HG02763 (cell line): ENCODE measurements around the gene KIF26B.
"Not testable (repeated sequence)": the region's sequence is repeated elsewhere in the genome, so short reads cannot be mapped to it uniquely, and the experiment has no call there.

Experiments
- ATAC-seq: cut with Tn5 transposase; IDR thresholded peaks from one replicate; pipeline ENCODE4 v1.9.1; 2021; ENCODE audit warnings: mild to moderate bottlenecking, moderate library complexity; ENCODE audit not compliant: unreplicated experiment

KIF26B gene

DNA sequence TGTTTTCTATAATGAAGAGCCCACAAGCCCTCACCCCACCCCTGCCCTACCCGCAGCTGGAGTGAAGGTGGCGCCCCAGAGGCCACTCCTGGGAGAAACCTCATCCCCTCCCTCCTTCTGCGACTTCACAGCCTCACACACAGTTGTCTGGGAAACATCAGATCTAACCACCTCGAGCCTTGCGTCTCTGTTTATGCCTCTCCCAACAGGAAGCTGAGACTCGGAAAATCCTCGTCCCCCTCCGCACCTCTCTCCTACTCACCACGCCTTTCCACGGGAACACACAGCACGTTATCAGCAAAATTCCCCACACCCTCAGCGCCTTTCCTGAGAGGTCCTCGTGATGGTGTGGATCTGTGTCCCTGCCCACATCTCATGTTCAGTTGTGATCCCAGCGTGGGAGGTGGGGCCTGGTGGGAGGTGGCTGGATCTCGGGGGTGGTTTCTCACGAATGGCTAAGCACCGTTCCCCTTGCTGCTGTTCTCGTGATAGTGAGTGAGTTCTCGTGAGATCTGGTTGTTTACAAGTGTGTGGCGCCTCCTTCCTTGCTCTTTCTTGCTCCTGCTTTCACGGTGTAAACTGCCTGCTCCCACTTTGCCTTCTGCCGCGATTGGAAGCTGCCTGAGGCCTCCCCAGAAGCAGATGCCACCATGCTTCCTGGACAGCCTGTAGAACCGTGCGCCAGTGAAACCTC lies 190.6 kb downstream of the KIF26B start:
- ATAC-seq = no peak

DNA sequence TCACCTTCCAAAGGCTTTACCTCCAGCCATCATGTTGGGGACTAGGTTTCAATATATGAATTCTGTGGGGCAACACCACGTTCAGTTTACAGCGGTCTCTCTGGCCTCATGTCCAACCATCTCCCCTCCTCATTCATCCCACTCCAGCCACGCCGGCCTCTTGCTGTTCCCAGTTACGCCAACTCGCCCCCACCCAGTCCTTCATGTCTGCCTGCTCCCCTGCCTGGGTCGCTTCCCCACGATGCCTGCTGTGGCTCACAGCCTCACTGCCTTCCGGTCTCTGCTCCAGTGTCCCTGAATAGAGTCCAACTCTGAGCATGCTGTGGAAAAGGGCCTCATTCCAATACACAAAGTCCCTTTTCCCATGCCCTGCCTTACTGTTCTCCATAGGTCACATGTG lies 193.8 kb downstream of the KIF26B start:
- ATAC-seq = no peak

DNA sequence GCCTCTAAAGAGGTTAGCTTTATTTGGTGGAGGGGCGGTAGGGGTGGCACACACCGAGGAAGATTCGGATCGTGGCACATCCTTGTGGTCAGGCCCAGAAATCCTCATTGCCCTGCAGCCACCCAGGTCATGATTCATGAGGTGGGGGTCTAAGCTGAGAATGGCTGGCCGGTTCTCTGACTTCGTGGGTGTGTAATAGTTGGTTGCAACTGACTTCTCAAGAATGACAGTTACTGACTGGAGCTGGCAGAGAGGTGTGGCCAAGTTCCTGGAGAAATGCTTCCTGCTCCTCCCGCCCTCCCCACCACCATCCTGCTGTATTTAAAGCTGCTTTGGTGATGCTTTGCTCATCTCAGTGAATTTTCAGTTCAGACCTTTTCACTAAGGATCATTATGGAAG lies 198.6 kb downstream of the KIF26B start:
- no peak for ATAC-seq

DNA sequence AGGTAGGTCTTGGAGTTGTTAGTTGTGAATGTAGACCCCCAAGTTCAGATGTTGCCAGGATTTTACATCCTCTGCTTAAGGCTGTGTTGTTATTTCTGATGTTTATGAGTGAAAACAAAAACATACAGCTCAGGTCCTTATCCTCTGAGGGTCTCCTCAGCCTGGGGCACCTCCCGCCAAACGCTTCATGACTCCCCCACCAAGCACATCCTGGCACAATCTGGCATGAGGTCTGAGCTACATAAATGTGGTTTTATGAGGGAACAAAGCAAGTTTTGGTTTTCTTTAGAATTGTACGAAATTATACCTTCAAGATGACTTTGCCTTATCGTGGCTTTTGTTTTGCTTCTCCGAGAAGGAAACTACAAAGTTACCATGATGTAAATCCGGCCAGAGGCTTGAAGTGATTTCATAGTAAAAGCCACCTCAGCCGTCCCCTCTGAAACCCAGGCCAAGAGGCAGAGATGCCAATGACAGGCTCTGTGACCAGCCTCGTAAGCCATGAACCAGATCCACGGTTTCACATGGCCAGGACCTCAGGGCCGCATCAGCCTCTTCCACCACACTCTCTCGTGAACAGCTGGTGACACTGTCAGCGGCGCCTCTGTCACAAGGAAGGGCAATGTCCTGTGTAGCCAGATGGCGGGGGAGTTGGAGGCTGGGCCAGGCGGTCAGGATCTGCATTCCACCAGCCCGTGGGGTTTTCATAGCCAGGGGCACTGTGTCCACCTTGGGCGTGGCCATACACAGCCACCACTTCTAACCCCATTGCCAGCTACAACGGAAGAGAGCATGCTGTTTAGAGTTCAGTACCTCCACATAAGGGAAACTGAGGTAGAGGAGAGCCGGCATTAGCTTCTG lies 199.4 kb downstream of the KIF26B start:
- no peak for ATAC-seq

DNA sequence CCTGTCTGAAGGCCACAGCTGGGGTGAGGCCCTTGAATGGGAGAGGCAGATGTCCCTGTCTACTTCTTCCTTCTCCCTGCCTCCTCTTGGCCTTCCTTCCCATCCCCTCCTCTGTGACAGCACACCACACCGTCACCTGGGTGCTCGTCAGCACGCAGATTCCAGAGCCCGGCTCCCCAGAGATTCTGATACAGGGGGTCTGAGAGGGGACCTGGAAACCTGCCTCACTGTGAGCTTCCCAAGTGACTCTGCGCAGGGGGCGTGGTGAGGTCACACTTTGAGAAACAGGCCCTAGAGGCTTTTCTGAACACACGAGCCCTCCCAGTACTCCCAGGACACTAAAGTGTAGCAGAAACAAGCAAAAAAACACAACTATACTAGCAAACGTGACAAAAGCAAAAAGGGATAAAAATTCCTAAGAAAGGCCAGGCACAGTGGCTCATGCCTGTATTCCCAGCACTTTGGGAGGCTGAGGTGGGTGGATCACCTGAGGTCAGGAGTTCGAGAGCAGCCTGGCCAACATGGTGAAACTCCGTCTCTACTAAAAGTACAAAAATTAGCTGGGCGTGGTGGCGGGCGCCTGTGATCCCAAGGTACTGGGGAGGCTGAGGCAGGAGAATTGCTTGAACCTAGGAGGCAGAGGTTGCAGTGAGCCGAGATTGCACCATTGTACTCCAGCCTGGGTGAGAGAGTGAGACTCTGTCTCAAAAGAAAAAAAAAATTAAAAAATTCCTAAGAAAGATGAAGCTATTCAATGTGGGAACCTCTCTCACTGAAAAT lies 201.3 kb downstream of the KIF26B start:
- not testable (repeated sequence) for ATAC-seq

DNA sequence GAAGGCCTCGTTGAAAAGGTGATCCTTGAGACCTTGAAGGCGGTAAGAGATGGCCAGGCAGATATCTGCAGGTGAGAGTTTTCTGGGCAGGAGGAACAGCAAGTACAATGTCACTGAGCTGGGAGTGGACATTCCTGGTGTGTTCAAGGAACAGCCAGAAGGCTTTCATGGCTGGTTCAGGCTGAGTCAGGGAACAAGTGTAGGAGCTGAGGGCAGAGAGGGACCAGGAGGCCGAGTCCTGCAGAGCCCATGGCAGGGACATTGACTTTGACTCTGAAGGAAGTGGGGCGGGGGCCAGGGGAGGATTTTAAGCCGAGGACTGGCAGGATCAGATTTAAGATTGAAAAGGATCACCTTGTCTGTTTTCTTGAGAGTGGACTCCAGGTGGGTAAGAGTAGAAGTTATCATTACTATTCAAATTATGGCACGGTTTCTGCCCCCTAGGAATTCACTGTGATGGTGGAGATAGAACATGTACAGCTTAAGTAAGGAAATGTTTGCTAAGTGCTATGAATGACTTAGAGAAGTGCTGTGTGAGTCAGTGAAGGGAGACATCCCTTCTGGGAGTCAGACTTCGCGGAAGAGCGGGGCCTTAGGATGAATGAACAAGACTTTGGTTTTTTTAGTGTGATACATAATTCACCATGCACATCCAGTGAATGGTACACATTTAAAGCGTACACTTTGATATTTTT lies 202.3 kb downstream of the KIF26B start:
- no peak for ATAC-seq

DNA sequence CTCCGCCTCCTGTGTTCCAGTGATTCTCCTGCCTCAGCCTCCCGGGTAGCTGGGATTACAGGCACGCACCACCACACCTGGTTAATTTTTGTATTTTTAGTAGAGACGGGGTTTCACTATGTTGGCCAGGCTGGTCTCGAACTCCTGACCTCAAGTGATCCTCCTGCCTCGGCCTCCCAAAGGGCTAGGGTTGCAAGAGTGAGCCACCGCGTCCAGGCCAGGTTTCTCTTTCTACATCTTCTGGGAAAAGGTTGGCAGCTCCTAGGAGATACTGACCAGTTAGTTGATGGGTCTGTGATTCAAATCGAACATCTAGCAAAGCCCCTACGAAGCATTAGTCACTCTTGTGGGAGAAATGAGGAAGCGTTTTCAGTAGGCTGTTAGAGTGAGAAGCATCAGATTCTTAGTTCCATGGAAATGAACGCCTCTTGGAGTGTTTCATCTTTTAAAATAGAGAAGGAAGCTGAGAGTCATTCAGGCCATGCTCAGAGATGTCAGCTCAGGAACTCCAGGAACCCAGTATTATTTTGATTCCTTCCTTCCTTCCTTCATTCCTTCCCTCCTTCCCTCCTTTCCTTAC lies 204.4 kb downstream of the KIF26B start:
- not testable (repeated sequence) for ATAC-seq

DNA sequence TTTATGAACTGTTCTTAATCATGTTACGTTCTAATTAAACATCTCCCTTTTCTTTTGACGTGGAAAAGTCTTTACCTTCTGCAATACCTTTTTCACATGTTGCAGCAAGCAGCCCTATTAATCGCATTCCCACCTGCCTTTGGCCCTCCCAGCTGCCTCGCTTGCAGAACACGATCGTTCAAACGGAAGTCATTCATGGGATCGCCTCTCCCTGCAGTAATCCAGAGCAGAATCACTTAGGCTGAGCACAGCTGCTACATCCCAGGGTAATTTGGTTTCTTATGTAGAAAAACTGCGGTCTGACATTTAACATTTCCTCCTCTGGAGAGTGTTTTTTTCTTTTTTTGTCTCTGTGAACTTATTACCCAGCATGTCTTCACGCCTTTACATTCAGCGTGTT lies 206.3 kb downstream of the KIF26B start:
- no peak for ATAC-seq

DNA sequence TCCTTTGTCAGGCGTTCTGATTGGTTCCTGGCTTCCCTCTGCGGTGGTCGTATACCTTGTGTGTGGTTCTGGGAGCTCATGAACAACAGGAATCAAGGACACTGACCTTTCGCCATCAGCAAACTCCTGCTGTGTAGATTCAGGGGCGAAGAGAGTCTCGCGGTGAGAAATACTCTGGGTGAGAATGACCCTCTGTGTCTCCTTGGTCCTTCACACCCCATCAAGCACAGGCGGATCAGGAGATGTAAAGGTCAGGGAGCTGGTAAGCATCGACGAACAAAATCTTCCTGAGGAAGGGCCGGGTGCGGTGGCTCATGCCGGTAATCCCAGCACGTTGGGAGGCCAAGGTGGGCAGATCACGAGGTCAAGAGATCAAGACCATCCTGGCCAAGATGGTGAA lies 207.2 kb downstream of the KIF26B start:
- ATAC-seq = no peak

DNA sequence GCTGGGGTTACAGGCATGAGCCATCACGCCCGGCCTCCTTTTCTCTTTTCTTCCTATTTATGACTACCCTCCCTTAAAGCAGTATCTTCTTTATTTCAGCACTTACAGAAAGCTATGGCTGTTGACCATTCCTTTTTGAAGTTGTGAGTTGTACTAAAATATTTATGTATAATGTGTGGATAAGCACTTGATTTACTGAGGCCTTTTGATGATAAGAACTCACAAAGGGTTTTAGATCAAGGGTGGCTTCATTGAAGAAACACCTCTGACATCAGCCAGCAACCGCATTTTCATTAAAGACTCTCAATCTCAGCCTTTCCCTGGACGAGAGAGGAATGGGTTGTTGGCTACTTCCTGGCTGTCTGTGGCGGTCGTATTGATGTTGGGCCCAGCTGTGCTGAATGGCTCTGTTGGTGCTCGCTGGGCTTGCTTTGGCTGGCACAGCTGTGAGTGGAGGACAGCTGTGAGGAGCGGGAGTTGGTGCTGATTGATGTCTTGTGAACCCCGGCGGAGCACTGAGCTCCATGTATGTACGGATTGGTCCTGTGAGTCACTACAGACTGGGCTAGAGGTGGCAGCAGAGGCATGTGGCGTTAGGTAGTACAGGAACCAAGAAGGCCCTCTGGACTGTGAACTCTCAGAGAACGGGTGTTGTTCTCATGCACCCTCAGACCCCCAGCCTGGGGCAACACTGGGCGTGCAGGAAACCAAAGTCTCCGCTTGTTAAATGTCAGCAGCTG lies 208.8 kb downstream of the KIF26B start:
- no peak for ATAC-seq

DNA sequence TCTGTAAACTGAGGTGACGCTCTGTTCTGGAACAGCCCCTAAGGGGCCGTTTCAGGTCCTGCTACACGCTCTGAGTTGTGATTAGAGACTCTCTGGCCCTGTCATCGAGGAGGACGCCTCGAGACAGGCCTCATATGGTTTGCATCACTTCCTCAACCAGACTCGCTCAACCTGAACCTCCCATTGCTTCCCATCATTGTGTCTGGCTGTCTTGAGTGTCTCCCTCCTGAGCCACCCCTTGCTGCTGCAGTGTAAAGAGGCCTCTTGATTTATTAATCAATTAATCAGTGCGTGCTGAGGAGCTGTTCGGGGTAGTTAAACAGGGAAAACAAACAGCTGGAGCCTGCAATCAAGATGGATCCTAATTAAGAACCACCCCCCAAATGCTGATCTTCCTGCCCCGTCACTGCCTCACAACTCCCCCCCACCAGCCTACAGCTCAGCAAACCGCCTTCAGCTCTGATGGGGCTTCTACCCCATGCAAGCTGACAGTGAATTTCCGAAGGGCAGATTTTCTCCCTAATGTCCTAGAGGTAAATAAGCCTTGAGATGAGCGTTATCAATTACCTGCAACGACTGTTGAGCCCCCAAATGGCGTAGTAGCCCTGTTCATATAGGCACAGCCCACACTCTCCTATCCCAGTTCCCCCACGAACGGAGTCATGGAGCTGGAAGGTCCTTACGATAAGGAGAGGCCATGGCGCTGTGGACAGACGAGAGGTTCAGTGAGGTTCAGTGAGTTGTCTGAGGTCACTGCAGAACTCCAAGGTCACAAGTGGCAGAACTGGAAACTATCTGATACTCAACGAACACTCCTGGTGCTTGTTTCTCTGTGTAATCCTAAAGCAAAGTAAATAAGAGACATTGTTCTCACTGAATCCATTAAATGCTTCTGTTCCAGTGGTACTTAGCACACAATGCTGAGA lies 210.6 kb downstream of the KIF26B start:
- ATAC-seq = no peak

DNA sequence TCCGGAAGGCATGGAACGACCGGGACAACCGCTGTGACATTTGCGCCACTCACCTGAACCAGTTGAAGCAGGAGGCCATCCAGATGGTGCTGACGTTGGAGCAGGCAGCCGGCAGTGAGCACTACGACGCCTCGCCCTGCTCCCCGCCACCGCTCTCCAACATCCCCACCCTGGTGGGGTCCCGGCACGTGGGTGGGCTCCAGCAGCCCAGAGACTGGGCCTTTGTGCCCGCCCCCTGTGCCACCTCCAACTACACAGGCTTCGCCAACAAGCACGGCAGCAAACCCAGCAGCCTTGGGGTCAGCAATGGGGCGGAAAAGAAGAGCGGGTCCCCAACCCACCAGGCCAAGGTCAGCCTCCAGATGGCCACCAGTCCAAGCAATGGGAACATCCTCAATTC lies 212.1 kb downstream of the KIF26B start:
- no peak for ATAC-seq

DNA sequence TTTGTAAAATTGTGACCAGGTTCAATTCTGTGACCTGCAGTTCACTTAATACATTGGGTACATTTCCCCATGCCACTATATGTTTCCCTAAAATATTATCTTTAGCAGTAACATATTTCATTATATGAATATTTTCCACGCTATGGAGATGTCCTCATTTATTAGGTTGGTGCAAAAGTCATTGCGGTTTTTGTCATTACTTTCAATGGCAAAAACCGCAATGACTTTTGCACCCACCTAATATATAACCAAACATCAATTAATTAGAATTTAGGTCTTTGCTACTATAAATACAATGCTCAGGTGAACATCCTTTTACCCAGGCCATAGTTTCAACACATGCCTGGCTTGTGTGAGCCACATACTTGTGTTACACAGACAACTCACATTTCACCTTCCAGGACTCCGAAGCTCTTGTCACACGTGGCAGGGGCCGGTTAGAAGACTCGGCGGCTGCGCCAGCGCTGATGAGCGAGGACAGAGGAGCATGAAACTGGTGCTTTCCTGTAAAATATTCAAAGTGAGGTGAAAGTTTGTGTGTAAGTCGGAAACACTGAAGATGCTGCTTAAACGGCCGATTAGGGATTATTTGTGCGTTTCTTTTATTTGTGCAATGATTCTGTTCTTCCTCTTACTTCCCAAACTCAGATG lies 215.5 kb downstream of the KIF26B start:
- no peak for ATAC-seq

DNA sequence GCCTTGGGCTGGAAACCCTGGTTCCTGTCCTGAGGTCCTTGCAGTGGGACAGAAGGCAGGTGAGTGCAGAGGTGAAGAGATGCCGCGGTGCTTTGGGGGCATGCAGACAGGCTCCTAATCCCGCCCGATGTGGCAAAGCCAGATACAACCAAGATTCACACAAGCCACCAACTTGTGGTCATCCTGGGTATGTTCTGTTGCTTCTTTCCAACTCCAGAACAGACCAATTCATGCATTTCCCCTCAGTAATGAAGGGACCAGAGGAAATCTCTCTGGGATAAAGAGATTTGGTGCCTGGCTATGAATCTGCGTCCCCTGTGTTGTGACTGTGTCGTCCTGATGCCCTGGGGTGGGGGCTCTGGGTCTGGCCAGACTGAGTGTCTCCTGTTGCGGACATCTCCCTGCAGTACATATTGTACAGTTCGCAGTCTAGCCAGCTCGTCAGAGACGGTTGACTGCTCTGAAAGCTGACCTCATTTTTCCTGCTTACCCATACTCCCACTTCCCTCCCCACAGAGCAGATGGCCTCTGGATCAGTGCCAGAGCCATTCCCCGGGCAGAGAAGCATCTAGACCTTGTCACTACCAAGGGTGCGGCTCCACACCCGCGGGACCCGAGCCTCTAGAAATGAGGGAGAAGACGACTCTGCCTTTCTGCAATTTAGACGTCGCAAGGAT lies 216.3 kb downstream of the KIF26B start:
- no peak for ATAC-seq

DNA sequence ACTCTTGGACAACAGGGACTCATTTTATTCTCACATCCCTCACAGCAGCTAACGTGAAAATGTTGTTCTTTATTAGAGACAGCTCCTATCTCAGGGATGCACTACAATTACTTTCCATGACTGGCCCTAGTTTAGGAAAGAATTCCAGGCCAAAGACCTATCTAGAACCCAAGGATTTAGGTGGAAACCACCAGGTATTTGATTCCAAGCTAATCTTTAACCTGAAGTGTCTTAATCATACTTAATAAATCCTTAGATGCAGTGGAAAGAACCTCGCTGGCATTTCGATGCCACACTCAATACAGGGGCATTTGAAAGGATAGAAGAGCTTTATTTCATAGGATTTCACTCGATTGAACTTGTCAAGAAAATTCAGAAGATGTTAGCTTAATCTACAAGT lies 218.3 kb downstream of the KIF26B start:
- ATAC-seq = no peak

DNA sequence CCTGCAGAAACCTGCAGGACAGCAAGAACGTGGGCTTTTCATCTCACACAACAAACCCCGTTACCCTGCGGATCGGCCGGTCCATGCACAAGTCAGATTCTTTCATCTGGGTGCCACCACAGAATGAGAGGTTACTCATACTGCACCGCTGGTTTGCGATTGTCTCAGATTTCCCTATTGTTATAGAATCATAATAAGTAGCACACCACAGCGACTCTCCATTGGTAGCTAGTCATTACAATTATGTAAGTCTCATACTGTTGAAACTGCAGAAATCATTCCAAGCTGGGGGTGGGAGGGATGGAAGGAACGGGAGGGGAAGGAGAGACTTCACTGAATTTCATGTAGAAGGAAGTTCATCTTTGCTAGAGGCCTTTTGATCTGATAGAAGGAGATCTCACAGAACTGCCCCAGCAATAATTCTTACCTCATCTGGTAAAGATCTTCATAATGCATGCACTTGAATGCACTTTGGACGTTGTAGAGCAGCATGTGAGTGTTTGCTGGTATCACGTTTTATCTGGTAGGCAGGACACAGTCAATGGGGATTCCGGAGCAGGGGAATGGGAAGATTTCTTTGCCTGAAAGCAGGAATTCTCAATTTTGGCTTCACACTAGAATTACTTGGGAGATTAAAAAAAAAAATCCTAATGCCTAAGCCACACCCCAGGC lies 221.1 kb downstream of the KIF26B start:
- ATAC-seq = no peak

DNA sequence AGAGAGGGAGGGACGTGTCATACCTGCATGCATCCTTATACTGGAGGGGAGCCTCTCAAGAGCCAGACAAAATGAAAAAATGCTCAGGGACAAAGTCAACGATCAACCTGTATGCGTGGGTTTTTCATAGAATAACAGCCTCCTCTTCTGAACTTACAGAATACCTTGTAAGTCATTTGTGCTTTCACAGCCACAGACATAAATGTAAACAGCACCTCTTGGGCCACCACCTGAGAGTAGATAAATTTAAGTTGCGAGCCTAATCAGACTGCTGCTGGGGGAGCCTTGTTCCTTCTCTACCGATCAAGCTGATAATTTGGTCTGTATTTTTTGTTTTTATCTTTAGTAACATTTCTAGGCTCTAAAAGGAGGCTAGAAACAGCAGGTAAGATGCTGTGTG lies 223.1 kb downstream of the KIF26B start:
- no peak for ATAC-seq
